Fibroblast of skin of abdomen (primary cell): ENCODE results near the gene SPINK4. TPM values are rescaled to one million over a fixed set of nuclear protein-coding genes. Genes with fewer than 3 reads are reported as not detected.

Source experiments
- DNase-seq: peaks from one replicate; pipeline ENCODE4 v3.0.0-alpha.2; 2013
- polyA plus RNA-seq, 2 experiments: library from polyadenylated mRNA; unstranded; fragments of 120-200 nt; gene quantifications; one replicate each; pipeline ENCODE4 v1.2.1, GENCODE V29; 2013; ENCODE audit not compliant: insufficient read length in 2 of 2

SPINK4 gene
- polyA plus RNA-seq (2013, experiment 1 of 2; ENCODE audit: insufficient read length), result not detected
- polyA plus RNA-seq (2013, experiment 2 of 2; ENCODE audit: insufficient read length), result not detected

DNA sequence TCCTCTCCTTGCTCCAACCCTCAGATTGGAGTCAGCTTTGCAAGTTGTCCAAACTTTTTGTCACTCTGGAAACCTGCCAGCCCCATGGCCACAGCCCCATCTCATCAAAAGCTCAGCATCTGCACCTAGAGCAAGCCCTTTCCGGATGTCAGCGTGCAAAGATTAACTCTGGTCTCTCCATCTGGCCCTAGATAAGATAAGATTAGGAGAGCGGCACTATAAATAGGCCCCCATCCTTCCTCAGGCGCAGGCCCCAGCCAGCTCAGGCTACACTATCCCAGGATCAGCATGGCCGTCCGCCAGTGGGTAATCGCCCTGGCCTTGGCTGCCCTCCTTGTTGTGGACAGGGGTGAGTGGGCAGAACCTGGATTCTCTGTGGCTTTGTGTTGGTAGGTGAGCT lies at the start of gene SPINK4:
SPINK4 (plus strand) TSS at position 247 of the 400 bp plus-strand sequence; CDS start at position 289, 42 bp downstream.
- DNase-seq, result no peak

DNA sequence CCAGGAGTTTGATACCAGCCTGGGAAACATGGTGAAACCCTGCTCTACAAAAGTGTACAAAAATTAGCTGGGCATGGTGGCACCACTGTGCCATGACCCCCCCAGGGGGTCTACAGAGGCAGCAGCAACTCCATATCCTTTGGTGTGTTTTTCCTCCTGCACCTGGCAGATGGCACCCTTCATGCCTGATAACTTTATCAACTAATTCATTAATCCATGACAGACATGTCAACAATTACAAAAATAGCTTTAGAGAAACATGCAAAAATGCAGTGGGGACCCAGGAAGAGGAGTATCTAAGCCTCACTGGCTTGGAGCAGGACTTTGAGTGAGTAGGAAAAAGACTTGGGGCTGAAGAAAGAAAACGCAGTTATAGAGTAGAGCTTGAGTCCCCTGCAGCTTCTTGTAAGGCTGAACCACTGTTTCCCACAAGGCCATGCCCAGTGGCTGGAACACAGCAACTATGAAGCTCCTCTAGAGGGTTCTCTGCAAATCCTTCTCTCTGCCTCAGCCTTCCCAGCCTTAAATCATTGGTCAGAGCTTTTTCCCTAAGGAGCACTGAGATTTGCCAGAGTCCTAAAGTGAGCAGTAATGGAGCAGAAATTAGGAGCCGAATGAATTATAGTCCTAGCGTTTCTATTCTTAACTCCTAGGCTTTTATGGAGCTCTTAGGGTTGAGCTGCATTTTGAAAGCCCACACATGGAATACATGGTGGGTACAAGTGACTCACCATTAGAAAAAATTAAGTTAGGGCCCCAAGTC lies 47.3 kb upstream of the SPINK4 start:
- DNase-seq, result peak; percentile 65

DNA sequence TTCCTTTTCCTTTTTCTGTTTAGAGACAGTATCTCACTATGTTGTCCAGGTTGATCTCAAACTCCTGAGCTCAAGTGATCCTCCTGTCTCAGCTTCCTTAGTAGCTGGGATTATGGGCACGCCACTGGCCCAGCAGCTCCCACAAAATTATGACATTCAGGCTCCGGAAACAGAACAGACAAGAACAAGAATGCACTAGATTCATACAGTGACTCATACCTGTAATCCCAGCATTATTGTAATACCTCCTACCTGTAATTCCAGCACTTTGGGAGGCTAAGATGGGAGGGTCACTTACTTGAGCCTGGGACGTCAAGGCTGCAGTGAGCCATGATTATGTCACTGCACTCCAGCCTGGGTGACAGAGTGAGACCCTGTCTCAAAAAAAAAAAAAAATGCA lies 46.1 kb upstream of the SPINK4 start:
- no peak for DNase-seq

DNA sequence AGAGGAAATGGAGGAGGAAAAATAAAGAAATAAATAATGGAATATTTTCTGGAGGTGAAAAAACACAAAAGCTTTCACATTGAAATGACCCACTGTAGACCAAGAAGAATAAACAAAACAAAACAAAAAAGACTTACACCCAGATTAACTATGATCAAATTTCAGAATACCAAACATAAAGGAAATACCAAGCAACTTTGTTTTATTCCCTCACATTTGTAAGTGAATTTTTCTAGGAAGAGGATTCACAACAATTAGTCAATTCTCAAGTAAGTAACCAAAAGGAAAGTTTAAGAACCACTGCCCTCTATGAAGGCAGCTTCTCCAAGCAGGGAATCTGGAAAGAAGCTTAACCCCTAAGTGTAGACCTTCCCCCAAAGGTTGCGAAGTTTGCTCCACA lies 43.2 kb upstream of the SPINK4 start:
- no peak for DNase-seq

- peak; percentile 50 for DNase-seq
Measured at GRCh38 chr9:33197279-33198152, 42.5 kb upstream of the SPINK4 start.

DNA sequence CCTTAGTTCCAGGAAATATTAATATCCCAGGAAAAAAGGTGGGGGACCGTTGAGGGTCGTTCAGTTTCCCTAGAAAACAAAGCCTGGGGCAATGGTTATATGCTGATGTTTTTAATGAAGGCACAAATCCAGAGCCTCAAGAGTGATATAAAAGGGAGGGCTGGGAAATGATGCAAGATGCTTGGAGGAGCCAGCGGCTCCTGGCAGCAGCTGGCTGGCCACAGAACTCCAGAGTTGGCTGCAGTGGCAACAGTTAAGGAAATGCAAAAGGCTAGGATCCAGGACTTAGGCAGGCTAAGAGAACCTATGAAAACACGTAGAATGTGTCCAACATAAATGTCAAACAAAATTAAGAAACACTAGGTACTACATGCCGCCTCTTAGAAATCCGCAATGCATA lies 41.8 kb upstream of the SPINK4 start:
- DNase-seq, result peak; percentile 57

GRCh38 chr9:33202018-33202417 lies 37.9 kb upstream of the SPINK4 start:
- no peak for DNase-seq

GRCh38 chr9:33202552-33203201 lies 37.3 kb upstream of the SPINK4 start:
- peak; percentile 82 for DNase-seq

DNA sequence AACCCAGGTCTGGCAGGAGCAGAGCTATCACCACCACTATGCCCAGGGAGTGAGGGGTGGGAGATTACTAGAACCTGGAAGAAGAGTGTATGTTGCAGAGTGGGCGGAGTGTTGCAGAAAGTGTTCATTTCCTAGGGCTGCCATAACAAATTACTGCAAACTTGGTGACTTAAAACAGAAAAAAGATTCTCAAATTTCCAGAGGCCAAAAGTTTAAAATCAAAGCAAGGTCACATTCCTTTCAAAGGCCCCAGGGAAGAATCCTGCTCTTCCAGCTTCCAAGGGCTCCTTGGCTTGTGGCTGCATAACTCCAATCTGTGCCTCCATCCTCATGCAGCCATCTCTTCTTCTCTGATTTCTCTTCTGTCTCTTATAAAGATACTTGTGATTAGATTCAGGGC lies 30.6 kb upstream of the SPINK4 start:
- DNase-seq, result no peak

- DNase-seq, result no peak
Measured at GRCh38 chr9:33210006-33210715, 29.8 kb upstream of the SPINK4 start.

GRCh38 chr9:33211695-33212393 lies 28.1 kb upstream of the SPINK4 start:
- no peak for DNase-seq

GRCh38 chr9:33220681-33221567 lies 19.0 kb upstream of the SPINK4 start:
- DNase-seq, result no peak

GRCh38 chr9:33221568-33221884 lies 18.4 kb upstream of the SPINK4 start:
- no peak for DNase-seq

GRCh38 chr9:33222031-33222430 lies 17.9 kb upstream of the SPINK4 start:
- DNase-seq, result no peak

GRCh38 chr9:33223696-33224095 lies 16.3 kb upstream of the SPINK4 start:
- peak; percentile 27 for DNase-seq

DNA sequence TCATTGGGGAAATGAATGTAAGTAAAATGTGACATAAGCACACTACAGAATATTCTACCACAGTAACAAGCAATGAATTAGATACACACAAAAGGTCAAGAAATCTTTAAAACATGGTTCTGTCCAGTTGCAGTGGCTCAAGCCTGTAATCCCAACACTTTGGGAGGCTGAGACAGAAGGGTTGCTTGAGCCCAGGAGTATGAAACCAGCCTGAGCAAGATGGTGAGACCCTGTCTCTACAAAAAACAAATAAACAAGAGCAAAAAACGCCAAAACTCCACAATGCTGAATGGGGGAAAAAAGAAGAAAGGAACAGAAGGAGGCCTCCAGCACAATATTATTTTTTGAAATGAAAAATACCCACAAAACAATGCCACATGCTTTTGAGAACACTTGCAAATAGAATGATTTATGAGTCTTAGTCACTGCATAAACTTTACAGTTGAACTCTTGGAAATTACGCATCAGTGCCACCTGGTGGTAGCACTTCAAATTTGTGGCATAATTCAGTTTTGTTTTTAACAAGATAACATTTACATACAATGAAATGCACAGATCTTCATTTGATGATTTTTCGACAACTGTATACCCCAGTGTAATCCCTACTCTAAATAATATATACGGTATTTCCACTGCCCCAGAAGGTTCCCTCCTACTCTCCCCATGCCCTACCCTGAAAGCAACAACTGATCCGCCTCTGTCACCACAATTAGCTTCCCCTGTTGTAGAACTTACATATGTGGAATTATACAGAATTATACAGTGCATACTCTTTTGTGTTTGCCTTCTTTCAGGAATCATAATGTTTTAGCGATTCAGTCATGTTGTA lies 14.4 kb upstream of the SPINK4 start:
- peak; percentile 76 for DNase-seq

DNA sequence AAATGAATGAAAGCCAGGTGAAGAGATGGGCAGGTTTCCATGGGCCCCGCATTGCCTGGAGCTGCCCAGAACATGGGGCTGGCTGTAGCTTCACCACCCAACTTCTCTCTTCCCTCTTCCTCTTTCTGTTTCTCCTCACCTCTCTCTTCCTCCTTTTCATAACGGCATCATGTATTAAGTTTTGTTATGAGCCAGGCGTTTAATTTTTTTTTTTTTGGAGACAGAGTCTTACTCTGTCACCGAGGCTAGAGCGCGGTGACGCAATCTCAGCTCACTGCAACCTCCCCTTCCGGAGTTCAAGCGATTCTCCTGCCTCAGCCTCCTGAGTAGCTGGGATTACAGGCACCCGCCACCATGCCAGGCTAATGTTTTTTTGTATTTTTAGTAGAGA lies 13.0 kb upstream of the SPINK4 start:
- no peak for DNase-seq

GRCh38 chr9:33227741-33228140 lies 12.2 kb upstream of the SPINK4 start:
- DNase-seq, result no peak

DNA sequence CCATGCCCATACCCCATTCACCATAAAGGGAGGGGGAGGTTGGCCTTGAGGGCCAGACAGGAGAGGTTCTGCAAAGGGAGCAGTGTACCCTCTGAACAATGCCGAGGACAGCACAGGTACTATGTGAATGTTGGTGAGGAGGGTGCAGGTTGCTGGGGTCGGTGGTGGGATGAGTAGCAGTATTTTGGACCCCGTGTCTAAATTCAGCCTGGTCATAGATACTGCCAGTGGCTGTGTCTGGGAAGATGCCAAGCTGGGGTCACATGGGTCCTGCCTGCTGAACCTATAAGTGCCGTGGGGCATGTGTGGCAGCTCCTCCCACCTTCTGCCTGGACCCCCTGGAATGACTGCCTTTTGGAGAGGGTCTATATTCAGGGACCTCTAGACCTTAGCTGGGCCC lies 11.4 kb upstream of the SPINK4 start:
- DNase-seq, result no peak
